HEK293T (cell line): Measurements from ENCODE around the gene LHPP.

Experiments
- CTCF ChIA-PET: fragments of 350-600 bp; formaldehyde crosslinking; extraction: SDS; loops from one replicate; lab custom pipeline; 2021; ENCODE audit warnings: antibody characterized with exemption, inconsistent platforms; lab: Yijun Ruan, JAX
- POLR2A ChIA-PET: fragments of 350-600 bp; formaldehyde crosslinking; extraction: SDS; loops from one replicate; lab custom pipeline; 2020; ENCODE audit warnings: antibody characterized with exemption, inconsistent platforms; lab: Yijun Ruan, JAX
- DNase-seq: peaks from one replicate; pipeline ENCODE4 v3.0.0; 2012; ENCODE audit warnings: mixed read lengths; ENCODE audit errors: extremely low spot score
- ARNT ChIP-seq: fragments of 450-650 bp; IDR thresholded peaks from 2 replicates; pipeline ENCODE4 v1.6.1; 2017; ENCODE audit warnings: mild to moderate bottlenecking
- BHLHE40 ChIP-seq: fragments of 450-650 bp; IDR thresholded peaks from 2 replicates; pipeline ENCODE4 v1.6.1; 2016; ENCODE audit warnings: mild to moderate bottlenecking, moderate library complexity, borderline replicate concordance
- CTBP1 ChIP-seq: fragments of 450-650 bp; IDR thresholded peaks from 2 replicates; pipeline ENCODE4 v1.6.1; 2016; ENCODE audit warnings: borderline replicate concordance
- ELF4 ChIP-seq: fragments of 450-650 bp; IDR thresholded peaks from 2 replicates; pipeline ENCODE4 v1.6.1; 2017; ENCODE audit warnings: antibody characterized with exemption
- FOXA1 ChIP-seq: fragments of 450-650 bp; IDR thresholded peaks from 2 replicates; pipeline ENCODE4 v1.6.1; 2016; ENCODE audit warnings: mild to moderate bottlenecking
- FOXK2 ChIP-seq: fragments of 450-650 bp; IDR thresholded peaks from 2 replicates; pipeline ENCODE4 v1.6.1; 2016; ENCODE audit warnings: mild to moderate bottlenecking
- FOXM1 ChIP-seq: fragments of 450-650 bp; IDR thresholded peaks from 2 replicates; pipeline ENCODE4 v1.6.1; 2017; ENCODE audit warnings: mild to moderate bottlenecking, borderline replicate concordance
- HDGF ChIP-seq: fragments of 450-650 bp; IDR thresholded peaks from 2 replicates; pipeline ENCODE4 v1.6.1; 2017; ENCODE audit warnings: antibody characterized with exemption, borderline replicate concordance
- L3MBTL2 ChIP-seq: fragments of 450-650 bp; conservative IDR thresholded peaks from 2 replicates; pipeline ENCODE4 v1.6.1; 2016; ENCODE audit warnings: mild to moderate bottlenecking
- LEF1 ChIP-seq: fragments of 450-650 bp; IDR thresholded peaks from 2 replicates; pipeline ENCODE4 v1.6.1; 2017; ENCODE audit warnings: mild to moderate bottlenecking, borderline replicate concordance
- NFRKB ChIP-seq: fragments of 450-650 bp; IDR thresholded peaks from 2 replicates; pipeline ENCODE4 v1.6.1; 2016; ENCODE audit warnings: mild to moderate bottlenecking, moderate library complexity
- PKNOX1 ChIP-seq: fragments of 450-650 bp; IDR thresholded peaks from 2 replicates; pipeline ENCODE4 v1.6.1; 2016
- SP1 ChIP-seq: fragments of 450-650 bp; IDR thresholded peaks from 2 replicates; pipeline ENCODE4 v1.6.1; 2017
- SUZ12 ChIP-seq: fragments of 450-650 bp; IDR thresholded peaks from 2 replicates; pipeline ENCODE4 v1.6.1; 2016; ENCODE audit warnings: mild to moderate bottlenecking
- TARDBP ChIP-seq: fragments of 450-650 bp; IDR thresholded peaks from 2 replicates; pipeline ENCODE4 v1.6.1; 2016
- ZNF384 ChIP-seq: fragments of 450-650 bp; IDR thresholded peaks from 2 replicates; pipeline ENCODE4 v1.6.1; 2016

LHPP gene

GRCh38 chr10:124512600-124512999 lies 51.0 kb downstream of the LHPP start:
- CTCF ChIA-PET = no interaction called here

GRCh38 chr10:124515244-124515970 lies 53.8 kb downstream of the LHPP start:
- POLR2A ChIA-PET = no interaction called here
- DNase-seq = no peak
- CTCF ChIA-PET = interaction anchor here (0.6 kb wide), 1 partner anchor 415 kb away, joined by 5 read pairs; no protein-coding TSS in a partner anchor
- no peak for TF ChIP-seq FOXA1
- no peak for TF ChIP-seq TARDBP
- TF ChIP-seq HDGF = no peak
- no peak for TF ChIP-seq NFRKB
- TF ChIP-seq PKNOX1 = no peak
- TF ChIP-seq LEF1 = no peak
- TF ChIP-seq SUZ12 = no peak
- TF ChIP-seq ZNF384 = no peak
- TF ChIP-seq BHLHE40 = no peak
- no peak for TF ChIP-seq SP1
- TF ChIP-seq CTBP1 = no peak
- TF ChIP-seq FOXM1 = no peak
- TF ChIP-seq FOXK2 = no peak
- TF ChIP-seq ELF4 = no peak

More at GRCh38 chr10:124512600-124512999, 51.0 kb downstream of the LHPP start:
- POLR2A ChIA-PET = no interaction called here
- TF ChIP-seq HDGF (no peak), ARNT (no peak), L3MBTL2 (no peak)
- no peak for DNase-seq

- no peak for TF ChIP-seq ELF4
- DNase-seq = no peak
- CTCF ChIA-PET = interaction anchor here (0.6 kb wide), 1 partner anchor 414 kb away, joined by 5 read pairs; no protein-coding TSS in a partner anchor
- POLR2A ChIA-PET = no interaction called here
These were observed 54.6 kb downstream of the LHPP start for GRCh38 chr10:124516181-124516580.

GRCh38 chr10:124516746-124517397 lies 55.2 kb downstream of the LHPP start:
- no peak for TF ChIP-seq HDGF
- no peak for TF ChIP-seq NFRKB
- no peak for TF ChIP-seq FOXA1
- no peak for TF ChIP-seq FOXK2
- no peak for TF ChIP-seq L3MBTL2
- TF ChIP-seq LEF1 = no peak
- TF ChIP-seq ARNT = no peak
- ChIA-PET CTCF (no interaction called here), POLR2A (no interaction called here)
- no peak for DNase-seq

- ChIA-PET POLR2A (no interaction called here), CTCF (no interaction called here)
- TF ChIP-seq ZNF384 (no peak), ARNT (no peak), SP1 (no peak)
- no peak for DNase-seq
These were observed 55.8 kb downstream of the LHPP start for GRCh38 chr10:124517461-124517860.

- ChIA-PET CTCF (no interaction called here), POLR2A (no interaction called here)
- no peak for DNase-seq
- TF ChIP-seq CTBP1 (no peak), SP1 (no peak), ZNF384 (no peak), SUZ12 (no peak), TARDBP (no peak), ELF4 (no peak)
These were observed 56.3 kb downstream of the LHPP start for GRCh38 chr10:124517931-124518330.

GRCh38 chr10:124518366-124518765 lies 56.7 kb downstream of the LHPP start:
- TF ChIP-seq FOXM1 = no peak
- TF ChIP-seq ZNF384 = no peak
- no peak for TF ChIP-seq PKNOX1
- no peak for TF ChIP-seq ARNT
- ChIA-PET CTCF (no interaction called here), POLR2A (no interaction called here)
- DNase-seq = no peak
